HL-60 (cell line): Measurements from ENCODE around the gene SMIM44.

Experiments
- POLR2AphosphoS5 ChIP-seq: IDR thresholded peaks from 2 replicates; pipeline ENCODE4 v1.6.1; 2012; ENCODE audit warnings: low read depth
- SPI1 ChIP-seq: IDR thresholded peaks from 2 replicates; pipeline ENCODE4 v1.6.1; 2012; ENCODE audit warnings: low read depth, mild to moderate bottlenecking, borderline replicate concordance
- TF ChIP-seq, protein P1 (sequence below): IDR thresholded peaks from one replicate; pipeline ENCODE4 v1.5.1; 2011; ENCODE audit warnings: low read length, control low read depth, inconsistent platforms; ENCODE audit not compliant: insufficient read depth
- TF ChIP-seq, protein P2 (sequence below): IDR thresholded peaks from 2 replicates; pipeline ENCODE4 v1.6.1; 2012; ENCODE audit warnings: low read depth; ENCODE audit not compliant: insufficient replicate concordance

DNA sequence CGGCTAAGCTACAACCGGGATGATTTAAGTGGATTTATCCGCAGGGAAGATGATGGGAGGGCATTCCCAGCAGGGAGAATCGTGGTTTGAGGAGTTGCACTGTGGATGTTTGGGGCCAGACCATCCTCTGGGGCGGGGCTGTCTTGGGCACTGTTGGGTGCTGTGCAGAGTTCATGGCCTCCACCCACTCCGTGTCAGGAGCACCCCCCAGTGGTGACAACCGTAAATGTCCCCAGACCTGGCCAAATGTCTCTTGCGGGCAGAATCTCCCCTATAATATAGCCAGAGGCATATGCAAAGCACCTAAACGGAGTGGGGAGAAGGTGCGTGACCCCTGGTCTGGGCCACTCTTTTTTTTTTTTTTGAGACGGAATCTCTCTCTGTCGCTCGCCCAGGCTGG is 43.2 kb downstream of the SMIM44 start:
- TF ChIP-seq, protein P1, sequence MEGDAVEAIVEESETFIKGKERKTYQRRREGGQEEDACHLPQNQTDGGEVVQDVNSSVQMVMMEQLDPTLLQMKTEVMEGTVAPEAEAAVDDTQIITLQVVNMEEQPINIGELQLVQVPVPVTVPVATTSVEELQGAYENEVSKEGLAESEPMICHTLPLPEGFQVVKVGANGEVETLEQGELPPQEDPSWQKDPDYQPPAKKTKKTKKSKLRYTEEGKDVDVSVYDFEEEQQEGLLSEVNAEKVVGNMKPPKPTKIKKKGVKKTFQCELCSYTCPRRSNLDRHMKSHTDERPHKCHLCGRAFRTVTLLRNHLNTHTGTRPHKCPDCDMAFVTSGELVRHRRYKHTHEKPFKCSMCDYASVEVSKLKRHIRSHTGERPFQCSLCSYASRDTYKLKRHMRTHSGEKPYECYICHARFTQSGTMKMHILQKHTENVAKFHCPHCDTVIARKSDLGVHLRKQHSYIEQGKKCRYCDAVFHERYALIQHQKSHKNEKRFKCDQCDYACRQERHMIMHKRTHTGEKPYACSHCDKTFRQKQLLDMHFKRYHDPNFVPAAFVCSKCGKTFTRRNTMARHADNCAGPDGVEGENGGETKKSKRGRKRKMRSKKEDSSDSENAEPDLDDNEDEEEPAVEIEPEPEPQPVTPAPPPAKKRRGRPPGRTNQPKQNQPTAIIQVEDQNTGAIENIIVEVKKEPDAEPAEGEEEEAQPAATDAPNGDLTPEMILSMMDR = peak; percentile 28
- TF ChIP-seq POLR2AphosphoS5 = no peak
- no peak for TF ChIP-seq SPI1
- TF ChIP-seq, protein P2, sequence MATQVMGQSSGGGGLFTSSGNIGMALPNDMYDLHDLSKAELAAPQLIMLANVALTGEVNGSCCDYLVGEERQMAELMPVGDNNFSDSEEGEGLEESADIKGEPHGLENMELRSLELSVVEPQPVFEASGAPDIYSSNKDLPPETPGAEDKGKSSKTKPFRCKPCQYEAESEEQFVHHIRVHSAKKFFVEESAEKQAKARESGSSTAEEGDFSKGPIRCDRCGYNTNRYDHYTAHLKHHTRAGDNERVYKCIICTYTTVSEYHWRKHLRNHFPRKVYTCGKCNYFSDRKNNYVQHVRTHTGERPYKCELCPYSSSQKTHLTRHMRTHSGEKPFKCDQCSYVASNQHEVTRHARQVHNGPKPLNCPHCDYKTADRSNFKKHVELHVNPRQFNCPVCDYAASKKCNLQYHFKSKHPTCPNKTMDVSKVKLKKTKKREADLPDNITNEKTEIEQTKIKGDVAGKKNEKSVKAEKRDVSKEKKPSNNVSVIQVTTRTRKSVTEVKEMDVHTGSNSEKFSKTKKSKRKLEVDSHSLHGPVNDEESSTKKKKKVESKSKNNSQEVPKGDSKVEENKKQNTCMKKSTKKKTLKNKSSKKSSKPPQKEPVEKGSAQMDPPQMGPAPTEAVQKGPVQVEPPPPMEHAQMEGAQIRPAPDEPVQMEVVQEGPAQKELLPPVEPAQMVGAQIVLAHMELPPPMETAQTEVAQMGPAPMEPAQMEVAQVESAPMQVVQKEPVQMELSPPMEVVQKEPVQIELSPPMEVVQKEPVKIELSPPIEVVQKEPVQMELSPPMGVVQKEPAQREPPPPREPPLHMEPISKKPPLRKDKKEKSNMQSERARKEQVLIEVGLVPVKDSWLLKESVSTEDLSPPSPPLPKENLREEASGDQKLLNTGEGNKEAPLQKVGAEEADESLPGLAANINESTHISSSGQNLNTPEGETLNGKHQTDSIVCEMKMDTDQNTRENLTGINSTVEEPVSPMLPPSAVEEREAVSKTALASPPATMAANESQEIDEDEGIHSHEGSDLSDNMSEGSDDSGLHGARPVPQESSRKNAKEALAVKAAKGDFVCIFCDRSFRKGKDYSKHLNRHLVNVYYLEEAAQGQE = no peak
